Stimulated activated memory B cell treated with anti-CD40 and anti-IgM and Interleukin-4, amounts not matched to agents 10 μg/mL and 1 μg/mL and 100 μg/mL, for 72 hours (primary cell): ENCODE measurements around the gene C10orf105.
A peak's percentile ranks its signal among the peaks of the same experiment; 100 is the strongest.

Experiments used
- ATAC-seq: fragments of 150-1000 bp; cut with Tn5 transposase; 2 replicates; pipeline ENCODE4 v1.10.0; 2021
- H3K27ac Mint-ChIP-seq: one replicate; pipeline ENCODE4 v1.8.0; 2022; ENCODE audit warnings: mild to moderate bottlenecking, mixed read lengths
- H3K27me3 Mint-ChIP-seq: one replicate; pipeline ENCODE4 v1.8.0; 2022; ENCODE audit warnings: mixed read lengths
- H3K36me3 Mint-ChIP-seq: one replicate; pipeline ENCODE4 v1.8.0; 2022; ENCODE audit warnings: mixed read lengths
- H3K4me1 Mint-ChIP-seq: one replicate; pipeline ENCODE4 v1.8.0; 2022; ENCODE audit warnings: mixed read lengths
- H3K4me3 Mint-ChIP-seq: one replicate; pipeline ENCODE4 v1.8.0; 2022; ENCODE audit warnings: mild to moderate bottlenecking, moderate library complexity, mixed read lengths
- H3K9me3 Mint-ChIP-seq: one replicate; pipeline ENCODE4 v1.8.0; 2022; ENCODE audit warnings: mixed read lengths

C10orf105 gene

DNA sequence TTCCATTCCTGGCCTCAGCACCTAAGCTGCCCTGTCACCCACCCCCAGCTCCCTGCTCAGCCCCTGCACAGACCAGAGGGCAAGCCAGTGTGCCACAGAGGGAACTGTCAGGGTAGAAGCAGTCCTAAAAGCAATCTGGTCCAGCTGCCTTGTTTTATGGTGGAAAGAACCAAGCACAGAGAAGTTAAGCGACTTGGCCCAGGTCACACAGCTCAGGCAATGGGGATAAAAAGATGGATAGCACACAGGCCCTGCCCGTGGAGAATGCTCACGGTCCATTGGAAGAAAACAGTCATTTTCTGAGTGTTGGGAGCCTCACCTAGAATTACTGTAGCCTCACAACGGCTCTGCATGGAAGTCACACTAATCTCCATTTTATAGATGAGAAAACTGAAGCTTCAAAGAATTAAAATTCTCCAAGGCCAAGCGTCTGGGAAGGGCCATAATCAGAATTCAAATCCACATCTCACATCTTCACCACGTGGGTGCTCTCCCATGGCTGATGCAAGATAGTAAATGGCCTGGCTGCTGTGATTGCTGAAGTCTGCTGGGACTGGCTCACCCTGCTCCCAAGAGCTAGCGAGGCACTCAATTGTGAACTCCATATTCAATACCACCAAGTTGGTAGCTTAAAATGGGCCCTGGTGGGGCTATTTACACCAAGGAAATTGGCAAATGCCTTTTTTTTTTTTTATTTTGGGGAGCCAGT, 26.8 kb downstream of the C10orf105 start:
- H3K27me3 Mint-ChIP-seq, result no peaks in the 10 kb centered on the region
- peaks cover 50% of the 10 kb centered on the region for H3K4me1 Mint-ChIP-seq
- H3K4me3 Mint-ChIP-seq, result no peak overlapping the region
- H3K36me3 Mint-ChIP-seq, result peaks cover 5% of the 10 kb centered on the region
- H3K27ac Mint-ChIP-seq, result no peak overlapping the region
- no peak for ATAC-seq
- H3K9me3 Mint-ChIP-seq, result peaks cover 4% of the 10 kb centered on the region

GRCh38 chr10:71691405-71691804, 28.2 kb downstream of the C10orf105 start:
- Mint-ChIP-seq H3K4me3 (no peak overlapping the region), H3K4me1 (peaks cover 36% of the 10 kb centered on the region), H3K27ac (peak overlapping the region; percentile 33), H3K9me3 (peaks cover 4% of the 10 kb centered on the region), H3K27me3 (no peaks in the 10 kb centered on the region), H3K36me3 (peaks cover 5% of the 10 kb centered on the region)
- no peak for ATAC-seq

GRCh38 chr10:71690094-71690720, 29.4 kb downstream of the C10orf105 start:
- H3K4me3 Mint-ChIP-seq, result no peak overlapping the region
- H3K36me3 Mint-ChIP-seq, result peaks cover 5% of the 10 kb centered on the region
- peaks cover 4% of the 10 kb centered on the region for H3K9me3 Mint-ChIP-seq
- no peaks in the 10 kb centered on the region for H3K27me3 Mint-ChIP-seq
- no peak for ATAC-seq
- peaks cover 26% of the 10 kb centered on the region for H3K4me1 Mint-ChIP-seq
- peak overlapping the region; percentile 33 for H3K27ac Mint-ChIP-seq

GRCh38 chr10:71688256-71688655, 31.3 kb downstream of the C10orf105 start:
- peaks cover 15% of the 10 kb centered on the region for H3K4me1 Mint-ChIP-seq
- H3K36me3 Mint-ChIP-seq, result peaks cover 5% of the 10 kb centered on the region
- H3K27me3 Mint-ChIP-seq, result no peaks in the 10 kb centered on the region
- peak overlapping the region; percentile 70 for H3K27ac Mint-ChIP-seq
- no peak overlapping the region for H3K4me3 Mint-ChIP-seq
- peaks cover 4% of the 10 kb centered on the region for H3K9me3 Mint-ChIP-seq
- ATAC-seq, result no peak

DNA sequence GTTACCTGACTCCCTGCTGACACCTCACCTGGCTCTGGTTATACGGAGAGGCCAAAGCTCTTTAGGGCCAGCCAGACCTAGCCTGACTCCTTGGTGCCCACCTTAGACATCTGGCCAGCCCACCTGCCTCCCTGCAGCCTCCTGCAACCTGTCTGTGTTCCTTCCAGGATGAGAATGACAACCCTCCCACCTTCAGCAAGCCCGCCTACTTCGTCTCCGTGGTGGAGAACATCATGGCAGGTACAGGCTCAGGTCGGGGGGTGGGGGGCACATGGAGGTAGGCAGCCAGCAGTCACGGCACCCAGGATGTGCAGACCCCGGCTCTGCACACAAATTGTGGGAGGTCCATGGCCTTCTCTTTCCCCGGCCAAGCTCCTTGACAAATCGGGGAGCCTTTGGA, 32.1 kb downstream of the C10orf105 start:
- peaks cover 14% of the 10 kb centered on the region for H3K4me1 Mint-ChIP-seq
- H3K4me3 Mint-ChIP-seq, result no peak overlapping the region
- H3K27ac Mint-ChIP-seq, result peak overlapping the region; percentile 70
- H3K36me3 Mint-ChIP-seq, result peaks cover 5% of the 10 kb centered on the region
- H3K27me3 Mint-ChIP-seq, result no peaks in the 10 kb centered on the region
- ATAC-seq, result no peak
- H3K9me3 Mint-ChIP-seq, result peaks cover 4% of the 10 kb centered on the region

DNA sequence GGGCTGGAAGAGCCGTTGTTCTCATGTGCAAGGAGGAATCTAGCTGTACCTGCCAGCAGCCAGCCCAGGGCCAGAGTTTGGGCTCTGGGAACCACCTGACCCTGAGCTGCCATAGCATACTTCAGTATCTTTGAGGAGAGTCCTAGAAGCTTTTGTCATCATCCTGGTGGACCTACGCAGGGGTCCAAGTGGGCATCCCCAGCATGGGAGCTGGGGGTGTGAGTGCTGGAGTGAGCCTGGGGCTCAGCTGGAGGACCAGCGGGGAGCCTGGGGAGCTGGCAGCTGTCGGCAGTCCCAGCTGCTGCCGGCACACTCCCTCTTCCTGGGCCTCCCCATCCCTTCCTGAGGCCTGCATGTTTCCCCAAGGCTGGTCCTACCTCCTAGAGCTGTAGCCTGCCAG, 32.5 kb downstream of the C10orf105 start:
- no peak for ATAC-seq
- H3K4me1 Mint-ChIP-seq, result peaks cover 14% of the 10 kb centered on the region
- peaks cover 5% of the 10 kb centered on the region for H3K36me3 Mint-ChIP-seq
- no peak overlapping the region for H3K4me3 Mint-ChIP-seq
- H3K9me3 Mint-ChIP-seq, result peaks cover 4% of the 10 kb centered on the region
- H3K27ac Mint-ChIP-seq, result no peak overlapping the region
- no peaks in the 10 kb centered on the region for H3K27me3 Mint-ChIP-seq

- Mint-ChIP-seq H3K36me3 (peaks cover 5% of the 10 kb centered on the region), H3K9me3 (peaks cover 4% of the 10 kb centered on the region), H3K4me1 (peaks cover 14% of the 10 kb centered on the region), H3K27me3 (peaks cover 10% of the 10 kb centered on the region), H3K4me3 (no peak overlapping the region), H3K27ac (no peak overlapping the region)
- ATAC-seq, result no peak
These were observed 33.9 kb downstream of the C10orf105 start for GRCh38 chr10:71685554-71686232.

DNA sequence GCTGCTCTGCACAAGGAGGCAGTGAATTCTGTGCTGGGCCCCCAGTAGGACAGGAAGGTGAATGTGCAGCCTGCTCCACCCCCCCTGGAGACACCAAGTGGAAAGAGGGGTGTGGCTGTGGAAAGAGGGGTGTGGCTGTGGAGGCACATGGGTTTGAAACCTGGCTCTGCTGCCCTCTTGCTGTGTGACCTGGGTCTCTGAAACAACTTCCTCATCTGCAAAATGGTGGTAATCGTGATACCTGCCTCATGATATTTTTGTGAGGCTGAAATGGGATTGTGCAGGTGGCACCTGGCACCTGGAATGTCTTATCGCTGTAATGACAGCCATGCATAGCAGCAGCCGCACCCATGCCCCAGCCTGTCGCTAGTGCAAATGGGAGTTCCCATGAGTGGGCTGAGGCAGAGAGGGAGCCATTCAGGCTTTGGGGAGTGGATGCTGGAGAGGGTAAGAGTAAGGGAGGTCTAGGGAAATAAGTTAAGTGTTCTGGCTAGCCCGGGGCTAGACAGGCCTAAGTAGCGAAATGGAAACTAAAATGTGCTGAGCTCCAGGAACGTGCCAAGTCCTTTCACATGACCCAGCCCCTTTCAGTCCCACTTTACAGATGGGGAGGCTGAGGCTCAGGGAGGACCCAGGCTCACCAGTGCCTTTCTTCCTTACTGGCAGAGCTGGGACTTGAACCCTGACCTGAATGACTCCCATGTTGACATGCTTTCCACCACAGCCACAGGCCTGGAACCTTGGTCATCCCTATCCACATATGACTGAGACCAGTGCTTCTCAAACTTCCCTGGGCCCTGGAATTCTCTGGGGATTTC, 35.0 kb downstream of the C10orf105 start:
- peaks cover 10% of the 10 kb centered on the region for H3K27me3 Mint-ChIP-seq
- H3K4me1 Mint-ChIP-seq, result peaks cover 14% of the 10 kb centered on the region
- no peak overlapping the region for H3K4me3 Mint-ChIP-seq
- no peak overlapping the region for H3K27ac Mint-ChIP-seq
- H3K9me3 Mint-ChIP-seq, result peaks cover 4% of the 10 kb centered on the region
- H3K36me3 Mint-ChIP-seq, result peaks cover 5% of the 10 kb centered on the region
- ATAC-seq, result peak; percentile 47

GRCh38 chr10:71683301-71683700, 36.3 kb downstream of the C10orf105 start:
- H3K4me1 Mint-ChIP-seq, result peaks cover 12% of the 10 kb centered on the region
- H3K27me3 Mint-ChIP-seq, result peaks cover 12% of the 10 kb centered on the region
- ATAC-seq, result no peak
- peaks cover 4% of the 10 kb centered on the region for H3K36me3 Mint-ChIP-seq
- H3K9me3 Mint-ChIP-seq, result peaks cover 4% of the 10 kb centered on the region
- no peak overlapping the region for H3K27ac Mint-ChIP-seq
- H3K4me3 Mint-ChIP-seq, result no peak overlapping the region

- no peak overlapping the region for H3K27ac Mint-ChIP-seq
- ATAC-seq, result no peak
- H3K36me3 Mint-ChIP-seq, result no peaks in the 10 kb centered on the region
- H3K27me3 Mint-ChIP-seq, result peaks cover 23% of the 10 kb centered on the region
- no peaks in the 10 kb centered on the region for H3K9me3 Mint-ChIP-seq
- no peak overlapping the region for H3K4me3 Mint-ChIP-seq
- peaks cover 8% of the 10 kb centered on the region for H3K4me1 Mint-ChIP-seq
These were observed 37.6 kb downstream of the C10orf105 start for GRCh38 chr10:71681977-71682376.

GRCh38 chr10:71679425-71679824, 40.2 kb downstream of the C10orf105 start:
- peaks cover 23% of the 10 kb centered on the region for H3K27me3 Mint-ChIP-seq
- ATAC-seq, result no peak
- H3K4me3 Mint-ChIP-seq, result no peak overlapping the region
- no peak overlapping the region for H3K27ac Mint-ChIP-seq
- no peaks in the 10 kb centered on the region for H3K9me3 Mint-ChIP-seq
- peaks cover 5% of the 10 kb centered on the region for H3K4me1 Mint-ChIP-seq
- no peaks in the 10 kb centered on the region for H3K36me3 Mint-ChIP-seq

DNA sequence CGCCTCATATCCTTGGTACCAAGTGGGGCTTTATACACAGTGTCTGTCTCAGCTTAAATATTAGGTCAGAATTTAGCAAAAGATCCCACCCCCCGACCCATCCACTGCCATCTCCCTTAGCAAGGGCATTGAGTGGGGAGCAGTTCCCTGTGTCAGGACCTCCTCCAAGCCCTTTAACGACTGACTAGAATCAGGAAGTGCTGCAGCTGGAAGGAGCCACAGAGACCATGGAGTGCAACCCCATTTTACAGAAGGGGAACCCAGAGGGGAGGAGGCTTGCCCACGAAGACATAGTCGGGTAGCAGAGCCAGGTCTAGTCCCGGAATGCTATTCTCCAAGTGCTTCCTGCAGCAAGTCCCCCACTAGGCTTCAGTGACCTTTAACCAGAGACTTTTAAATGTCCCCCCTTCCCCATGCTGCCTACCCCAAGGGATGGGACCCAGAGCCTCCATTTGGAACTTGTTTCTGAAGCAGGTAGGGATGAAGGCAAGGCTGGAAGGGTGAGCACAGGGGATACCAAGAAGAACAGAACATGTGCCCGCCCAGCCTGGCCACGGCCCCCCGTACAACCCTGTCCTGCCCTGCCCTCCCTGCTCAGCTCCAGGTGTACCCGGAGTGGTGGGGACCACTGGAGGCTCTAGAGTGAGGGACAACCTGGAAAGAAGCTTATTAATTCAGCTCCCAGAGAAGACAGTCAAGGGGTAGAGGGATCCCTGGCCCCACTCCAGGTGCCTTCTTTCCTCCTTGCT, 41.3 kb downstream of the C10orf105 start:
- Mint-ChIP-seq H3K27me3 (peaks cover 23% of the 10 kb centered on the region), H3K4me3 (no peak overlapping the region), H3K4me1 (peaks cover 2% of the 10 kb centered on the region), H3K9me3 (no peaks in the 10 kb centered on the region), H3K36me3 (no peaks in the 10 kb centered on the region), H3K27ac (no peak overlapping the region)
- no peak for ATAC-seq

- no peaks in the 10 kb centered on the region for H3K36me3 Mint-ChIP-seq
- no peak overlapping the region for H3K27ac Mint-ChIP-seq
- H3K4me1 Mint-ChIP-seq, result peaks cover 9% of the 10 kb centered on the region
- ATAC-seq, result no peak
- peaks cover 23% of the 10 kb centered on the region for H3K27me3 Mint-ChIP-seq
- H3K9me3 Mint-ChIP-seq, result no peaks in the 10 kb centered on the region
- H3K4me3 Mint-ChIP-seq, result no peak overlapping the region
These were observed 42.3 kb downstream of the C10orf105 start for GRCh38 chr10:71677261-71677660.

DNA sequence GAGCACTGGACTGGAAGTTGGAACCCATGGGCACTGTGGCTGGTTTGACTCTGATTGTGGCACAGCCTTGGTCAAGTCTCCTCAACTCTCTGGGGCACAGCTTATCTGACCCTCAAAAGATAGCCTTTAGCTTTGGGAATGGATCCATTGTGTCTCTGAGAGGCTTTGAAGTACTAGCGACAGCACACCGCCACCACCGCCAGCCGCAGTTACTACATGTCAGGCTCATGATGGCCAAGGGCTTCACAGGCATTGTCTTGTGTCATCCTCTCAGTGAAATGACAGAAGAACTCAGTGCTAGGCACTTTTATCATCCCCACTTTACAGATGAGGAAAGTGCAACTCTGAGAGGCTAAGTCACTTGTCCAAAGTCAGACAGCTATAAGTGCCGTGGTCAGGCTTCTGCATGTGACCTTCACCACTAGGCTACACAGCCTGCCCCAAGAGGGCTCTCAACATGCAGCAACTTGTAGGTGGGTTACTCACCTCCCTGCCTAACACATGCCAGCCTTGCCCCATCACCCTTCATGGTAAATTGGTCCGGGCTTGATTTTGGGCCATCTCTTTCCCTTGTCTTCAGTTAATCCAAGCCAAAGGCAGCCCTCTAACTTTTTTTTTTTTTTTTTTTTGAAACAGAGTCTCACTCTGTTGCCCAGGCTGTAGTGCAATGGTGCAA, 44.1 kb downstream of the C10orf105 start:
- no peak overlapping the region for H3K27ac Mint-ChIP-seq
- H3K4me1 Mint-ChIP-seq, result peaks cover 9% of the 10 kb centered on the region
- H3K9me3 Mint-ChIP-seq, result no peaks in the 10 kb centered on the region
- H3K27me3 Mint-ChIP-seq, result peaks cover 12% of the 10 kb centered on the region
- H3K4me3 Mint-ChIP-seq, result no peak overlapping the region
- no peaks in the 10 kb centered on the region for H3K36me3 Mint-ChIP-seq
- ATAC-seq, result no peak
